ENCODE measurements around the gene SAPCD2. TPM values are rescaled to one million over a fixed set of nuclear protein-coding genes. Genes with fewer than 3 reads are reported as not detected.

SAPCD2 gene
- polyA plus RNA-seq, 1 donor from 2014 or later, result 0.22 TPM

GRCh38 chr9:137065336-137065967 lies 4.9 kb downstream of the SAPCD2 start:
- Histone ChIP-seq H2AFZ (ENCODE audit: low read depth, low read length) (no peak overlapping the region), H3K79me2 (replicated peaks; ENCODE audit: insufficient read depth, low read length) (no peaks in the 10 kb centered on the region), H3K27ac (ENCODE audit: low read length) (no peak overlapping the region), H3K27me3 (ENCODE audit: insufficient read depth, low read depth, low read length) (peaks cover 11% of the 10 kb centered on the region), H3K36me3 (ENCODE audit: insufficient read depth, low read length) (no peaks in the 10 kb centered on the region), H3F3A (ENCODE audit: insufficient read depth, low read length, poor library complexity, severe bottlenecking) (no peaks in the 10 kb centered on the region), H3K9me3 (ENCODE audit: low read length) (no peaks in the 10 kb centered on the region), H3K9ac (ENCODE audit: low read length) (no peak overlapping the region), H3K9me2 (ENCODE audit: insufficient read depth, low read length) (no peaks in the 10 kb centered on the region), H3K4me3 (ENCODE audit: low read length) (no peak overlapping the region), H3K4me2 (ENCODE audit: low read length) (no peak overlapping the region), H4K20me1 (ENCODE audit: insufficient read depth) (no peaks in the 10 kb centered on the region)
- TF ChIP-seq POLR2AphosphoS5 (IDR thresholded peaks at IDR 0.05) (no peak), RAD21 (conservative IDR thresholded peaks at IDR 0.05) (no peak), TAF1 (IDR thresholded peaks at IDR 0.05; ENCODE audit: low read depth) (no peak), EP300 (conservative IDR thresholded peaks at IDR 0.05; ENCODE audit: poor library complexity, severe bottlenecking) (no peak)

- Histone ChIP-seq H4K20me1 (ENCODE audit: insufficient read depth) (no peaks in the 10 kb centered on the region), H3K79me2 (replicated peaks; ENCODE audit: insufficient read depth, low read length) (no peaks in the 10 kb centered on the region), H3K4me3 (ENCODE audit: low read length) (no peak overlapping the region), H3K9me2 (ENCODE audit: insufficient read depth, low read length) (no peaks in the 10 kb centered on the region), H3K27me3 (ENCODE audit: insufficient read depth, low read depth, low read length) (peaks cover 10% of the 10 kb centered on the region), H3K36me3 (ENCODE audit: insufficient read depth, low read length) (no peaks in the 10 kb centered on the region), H3K9me3 (ENCODE audit: low read length) (no peaks in the 10 kb centered on the region), H2AFZ (ENCODE audit: low read depth, low read length) (no peak overlapping the region), H3K27ac (ENCODE audit: low read length) (no peak overlapping the region), H3K9ac (ENCODE audit: low read length) (no peak overlapping the region), H3K4me2 (ENCODE audit: low read length) (no peak overlapping the region), H3F3A (ENCODE audit: insufficient read depth, low read length, poor library complexity, severe bottlenecking) (no peaks in the 10 kb centered on the region)
- TF ChIP-seq CTCF (IDR thresholded peaks at IDR 0.05; ENCODE audit: poor library complexity, severe bottlenecking) (no peak), SMC3 (conservative IDR thresholded peaks at IDR 0.05; ENCODE audit: poor library complexity) (no peak), REST (IDR thresholded peaks at IDR 0.05; ENCODE audit: borderline replicate concordance) (no peak), MXI1 (conservative IDR thresholded peaks at IDR 0.05; ENCODE audit: poor library complexity, severe bottlenecking) (no peak), EP300 (conservative IDR thresholded peaks at IDR 0.05; ENCODE audit: poor library complexity, severe bottlenecking) (no peak), POLR2AphosphoS5 (IDR thresholded peaks at IDR 0.05) (no peak), RAD21 (conservative IDR thresholded peaks at IDR 0.05) (no peak), EZH2 (IDR thresholded peaks at IDR 0.05; ENCODE audit: borderline replicate concordance, insufficient read depth, low read length, poor library complexity, severe bottlenecking) (no peak)
These were observed 5.5 kb downstream of the SAPCD2 start for GRCh38 chr9:137064880-137065164.
